HCT116 (cell line): ENCODE data around the gene ZNF235. TPM values are rescaled to one million over a fixed set of nuclear protein-coding genes. Genes with fewer than 3 reads are reported as not detected.
"Not testable (repeated sequence)": the region's sequence is repeated elsewhere in the genome, so short reads cannot be mapped to it uniquely, and the experiment has no call there.

Source experiments
- ATAC-seq: fragments of 200-7000 bp; cut with Tn5 transposase; 2 replicates; pipeline ENCODE4 v1.9.1; 2020; ENCODE audit warnings: mild to moderate bottlenecking, moderate library complexity
- BruUV-seq: library from RNA; stranded (reverse); fragments of 400-500 nt; replicated peaks from 2 replicates; lab custom pipeline; 2021; lab: Mats Ljungman, UMichigan
- CTCF ChIA-PET: fragments of 300-600 bp; sonication (Branson Sonifier 250); formaldehyde crosslinking; loops from one replicate; lab custom pipeline; 2021; ENCODE audit warnings: antibody characterized with exemption; lab: Charles Lee
- POLR2A ChIA-PET: fragments of 300-600, 350-600 bp; sonication (Branson Sonifier 250); formaldehyde crosslinking; loops from one replicate; lab custom pipeline; 2021; ENCODE audit warnings: antibody characterized with exemption; lab: Charles Lee
- RAD21 ChIA-PET, 2 experiments: fragments of 300-600 bp; sonication (Branson Sonifier 250); formaldehyde crosslinking; loops; one replicate each; lab custom pipeline; 2023; ENCODE audit warnings: low total read pairs in 2 of 2; ENCODE audit not compliant: uncharacterized antibody in 2 of 2, unreplicated experiment in 2 of 2, low non-redundant PET in 1 of 2; lab: Charles Lee
- DNase-seq: peaks from one replicate; pipeline ENCODE4 v3.0.0-alpha.2; 2010; ENCODE audit warnings: low read depth, low spot score
- H2AFZ ChIP-seq: fragments of 200-600 bp; shearing (Covaris generic), sonication (generic); 2 replicates; pipeline ENCODE4 v1.6.1; 2017; ENCODE audit warnings: low read depth, mixed run types, mixed read lengths, antibody characterized with exemption, low read length; ENCODE audit not compliant: poor library complexity, severe bottlenecking
- H3K27ac ChIP-seq: 2 replicates; pipeline ENCODE4 v1.5.1; 2012; ENCODE audit warnings: low read depth, low read length
- H3K27me3 ChIP-seq: fragments of 200-600 bp; sonication (generic); 2 replicates; pipeline ENCODE4 v1.6.1; 2016; ENCODE audit warnings: mixed run types, low read length, mixed read lengths; ENCODE audit not compliant: insufficient read depth
- H3K36me3 ChIP-seq, 2 experiments: fragments of 200-500 bp in 1 of 2; fragments of 200-600 bp in 1 of 2; sonication (Bioruptor generic) in 1 of 2; sonication (generic) in 1 of 2; 2 replicates each; pipeline versions ENCODE4 v1.5.1 to v1.6.1; 2014 to 2016; ENCODE audit warnings: low read length in 2 of 2, inconsistent platforms in 1 of 2, mixed read lengths in 1 of 2, mixed run types in 1 of 2; ENCODE audit not compliant: insufficient read depth in 2 of 2, control insufficient read depth in 1 of 2
- H3K4me1 ChIP-seq, 2 experiments: fragments of 200-600 bp in 1 of 2; sonication (generic) in 1 of 2; 2 replicates each; pipeline versions ENCODE4 v1.5.1 to v1.6.1; 2012 to 2017; ENCODE audit warnings: low read length in 2 of 2, inconsistent platforms in 1 of 2, mild to moderate bottlenecking in 1 of 2, mixed read lengths in 1 of 2, mixed run types in 1 of 2, moderate library complexity in 1 of 2; ENCODE audit not compliant: insufficient read depth in 2 of 2, control insufficient read depth in 1 of 2
- H3K4me2 ChIP-seq: fragments of 200-600 bp; sonication (generic); 2 replicates; pipeline ENCODE4 v1.6.1; 2017; ENCODE audit warnings: mixed run types, low read length, mixed read lengths
- H3K4me3 ChIP-seq, 2 experiments: fragments of 200-600 bp in 1 of 2; sonication (generic) in 1 of 2; replicated peaks in 1 of 2; 2 replicates each; pipeline ENCODE4 v1.5.1; 2011 to 2016; ENCODE audit warnings: low read length in 2 of 2, control low read depth in 1 of 2, low read depth in 1 of 2, mild to moderate bottlenecking in 1 of 2, mixed read lengths in 1 of 2, mixed run types in 1 of 2
- H3K79me2 ChIP-seq: fragments of 200-600 bp; sonication (generic); 2 replicates; pipeline ENCODE4 v1.6.1; 2017; ENCODE audit warnings: mild to moderate bottlenecking, mixed run types, low read length, moderate library complexity, mixed read lengths; ENCODE audit not compliant: insufficient read depth
- H3K9ac ChIP-seq: fragments of 200-600 bp; sonication (generic); 2 replicates; pipeline ENCODE4 v1.6.1; 2016; ENCODE audit warnings: low read length, mixed read lengths
- H3K9me2 ChIP-seq: fragments of 200-600 bp; sonication (generic), shearing (Covaris generic); 2 replicates; pipeline ENCODE4 v1.6.1; 2017; ENCODE audit warnings: mixed run types, mild to moderate bottlenecking, moderate library complexity; ENCODE audit not compliant: insufficient read depth
- H3K9me3 ChIP-seq, 2 experiments: fragments of 200-500 bp in 1 of 2; fragments of 200-600 bp in 1 of 2; sonication (Bioruptor generic) in 1 of 2; sonication (generic) in 1 of 2; 2 replicates each; pipeline ENCODE4 v1.6.1; 2014 to 2017; ENCODE audit warnings: low read length in 2 of 2, mixed read lengths in 2 of 2, inconsistent platforms in 1 of 2, low read depth in 1 of 2, mild to moderate bottlenecking in 1 of 2, mixed run types in 1 of 2, moderate library complexity in 1 of 2; ENCODE audit not compliant: control insufficient read depth in 1 of 2, insufficient read depth in 1 of 2
- H4K20me1 ChIP-seq: fragments of 200-600 bp; sonication (generic), shearing (Covaris generic); 2 replicates; pipeline ENCODE4 v1.6.1; 2017; ENCODE audit warnings: mixed run types, mild to moderate bottlenecking, moderate library complexity; ENCODE audit not compliant: insufficient read depth
- CEBPB ChIP-seq: IDR thresholded peaks from 2 replicates; pipeline ENCODE4 v1.6.1; 2012; ENCODE audit warnings: low read depth
- CTCF ChIP-seq, 3 experiments: fragments of 200-600 bp in 1 of 3; sonication (generic) in 1 of 3; IDR thresholded peaks in 2 of 3; conservative IDR thresholded peaks in 1 of 3; 2 replicates each; pipeline ENCODE4 v1.5.1; 2012 to 2017; ENCODE audit warnings: low read depth in 2 of 3, low read length in 2 of 3, antibody characterized with exemption in 1 of 3, borderline replicate concordance in 1 of 3, control low read depth in 1 of 3, mild to moderate bottlenecking in 1 of 3, mixed read lengths in 1 of 3, mixed run types in 1 of 3, moderate library complexity in 1 of 3; ENCODE audit not compliant: insufficient read depth in 1 of 3
- EZH2phosphoT487 ChIP-seq: fragments of 200-600 bp; IDR thresholded peaks from 2 replicates; pipeline ENCODE4 v1.6.1; 2018; ENCODE audit warnings: antibody characterized with exemption, borderline replicate concordance
- JUND ChIP-seq: IDR thresholded peaks from 2 replicates; pipeline ENCODE4 v1.6.1; 2012
- POLR2AphosphoS5 ChIP-seq: IDR thresholded peaks from 2 replicates; pipeline ENCODE4 v1.6.1; 2011; ENCODE audit warnings: mild to moderate bottlenecking, low read depth, low read length, moderate library complexity
- intact Hi-C: fragments of 100-400 bp; cut with micrococcal nuclease; formaldehyde crosslinking; loops from 2 replicates; pipeline ENCODE4 v1.10.0; 2022
- total RNA-seq: library from RNA; stranded (reverse); gene quantifications from one replicate; pipeline ENCODE4 v1.2.1, GENCODE V29; 2021; ENCODE audit not compliant: unreplicated experiment

Gene ZNF235
- total RNA-seq, 1 experiment from 2014 or later, result 5.7 TPM

DNA sequence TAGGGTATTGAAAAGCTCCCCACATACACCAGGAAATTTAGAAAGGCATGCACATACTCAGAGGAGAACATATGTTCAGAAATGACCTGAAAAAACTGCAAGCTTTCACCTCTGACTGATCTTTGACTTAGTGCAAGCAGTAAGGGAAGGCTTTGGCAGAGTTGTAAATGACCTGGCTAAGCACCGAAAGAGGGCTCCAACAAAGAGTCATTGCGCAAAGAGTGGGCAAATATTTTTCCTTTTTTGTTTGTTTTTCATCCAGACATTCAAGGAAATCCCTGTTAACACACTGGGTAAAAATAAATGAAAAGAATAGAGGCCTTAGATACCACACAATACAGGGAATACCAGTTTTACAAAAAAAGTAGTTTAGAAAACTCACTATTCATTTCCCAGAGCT is 50.3 kb downstream of the ZNF235 start (continued):
- no peak for TF ChIP-seq POLR2AphosphoS5
- TF ChIP-seq JUND, result no peak
- TF ChIP-seq CEBPB, result no peak
- no peak for TF ChIP-seq CTCF (IDR thresholded peaks at IDR 0.05 in 2 of 3, conservative IDR thresholded peaks at IDR 0.05 in 1 of 3; ENCODE audit: borderline replicate concordance in 1 of 3, insufficient read depth in 1 of 3, low read depth in 2 of 3, low read length in 2 of 3)
- no peak for TF ChIP-seq EZH2phosphoT487

DNA sequence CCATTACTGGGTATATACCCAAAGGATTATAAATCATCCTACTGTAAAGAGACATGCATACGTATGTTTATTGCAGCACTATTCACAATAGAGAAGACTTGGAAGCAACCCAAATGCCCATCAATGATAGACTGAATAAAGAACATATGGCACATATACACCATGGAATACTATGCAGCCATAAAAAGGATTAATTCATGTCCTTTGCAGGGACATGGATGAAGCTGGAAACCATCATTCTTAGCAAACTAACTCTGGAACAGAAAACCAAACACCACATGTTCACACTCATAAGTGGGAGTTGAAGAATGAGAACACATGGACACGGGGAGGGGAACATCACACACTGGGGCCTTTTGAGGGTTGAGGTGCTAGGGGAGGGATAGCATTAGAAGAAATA is 51.4 kb downstream of the ZNF235 start:
- H3K9ac ChIP-seq, POLR2A ChIA-PET, intact Hi-C loops, ATAC-seq, H3K27me3 ChIP-seq, H3K4me1 ChIP-seq, CTCF ChIA-PET, H3K4me2 ChIP-seq, H3K36me3 ChIP-seq, H2AFZ ChIP-seq, H3K9me2 ChIP-seq, H3K27ac ChIP-seq, BruUV-seq, DNase-seq, H3K79me2 ChIP-seq, H3K4me3 ChIP-seq, H4K20me1 ChIP-seq, RAD21 ChIA-PET: not testable (repeated sequence)
- peaks cover 5 to 16% of the 10 kb centered on the region in 2 experiments for H3K9me3 ChIP-seq

DNA sequence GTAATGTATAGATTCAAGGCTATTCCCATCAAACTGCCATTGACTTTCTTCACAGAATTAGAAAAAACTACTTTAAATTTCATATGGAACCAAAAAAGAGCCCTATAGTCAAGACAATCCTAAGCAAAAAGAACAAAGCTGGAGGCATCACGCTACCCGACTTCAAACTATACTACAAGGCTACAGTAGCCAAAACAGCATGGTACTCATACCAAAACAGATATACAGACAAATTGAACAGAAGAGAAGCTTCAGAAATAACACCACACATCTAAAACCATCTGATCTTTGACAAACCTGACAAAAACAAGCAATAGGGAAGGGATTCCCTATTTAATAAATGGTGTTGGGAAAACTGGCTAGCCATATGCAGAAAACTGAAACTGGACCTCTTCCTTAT is 52.5 kb downstream of the ZNF235 start:
- peaks cover 5 to 19% of the 10 kb centered on the region in 2 experiments for H3K9me3 ChIP-seq

More for the DNA sequence above, 52.5 kb downstream of the ZNF235 start:
- ATAC-seq, H3K27me3 ChIP-seq, H3K4me2 ChIP-seq, H3K9ac ChIP-seq, H3K9me2 ChIP-seq, H4K20me1 ChIP-seq, RAD21 ChIA-PET, H3K4me1 ChIP-seq, POLR2A ChIA-PET, H3K4me3 ChIP-seq, H3K79me2 ChIP-seq, H3K27ac ChIP-seq, H2AFZ ChIP-seq, BruUV-seq, intact Hi-C loops, DNase-seq, CTCF ChIA-PET, H3K36me3 ChIP-seq: not testable (repeated sequence)
